ENCODE data around the gene ERFL.

The ERFL gene

DNA sequence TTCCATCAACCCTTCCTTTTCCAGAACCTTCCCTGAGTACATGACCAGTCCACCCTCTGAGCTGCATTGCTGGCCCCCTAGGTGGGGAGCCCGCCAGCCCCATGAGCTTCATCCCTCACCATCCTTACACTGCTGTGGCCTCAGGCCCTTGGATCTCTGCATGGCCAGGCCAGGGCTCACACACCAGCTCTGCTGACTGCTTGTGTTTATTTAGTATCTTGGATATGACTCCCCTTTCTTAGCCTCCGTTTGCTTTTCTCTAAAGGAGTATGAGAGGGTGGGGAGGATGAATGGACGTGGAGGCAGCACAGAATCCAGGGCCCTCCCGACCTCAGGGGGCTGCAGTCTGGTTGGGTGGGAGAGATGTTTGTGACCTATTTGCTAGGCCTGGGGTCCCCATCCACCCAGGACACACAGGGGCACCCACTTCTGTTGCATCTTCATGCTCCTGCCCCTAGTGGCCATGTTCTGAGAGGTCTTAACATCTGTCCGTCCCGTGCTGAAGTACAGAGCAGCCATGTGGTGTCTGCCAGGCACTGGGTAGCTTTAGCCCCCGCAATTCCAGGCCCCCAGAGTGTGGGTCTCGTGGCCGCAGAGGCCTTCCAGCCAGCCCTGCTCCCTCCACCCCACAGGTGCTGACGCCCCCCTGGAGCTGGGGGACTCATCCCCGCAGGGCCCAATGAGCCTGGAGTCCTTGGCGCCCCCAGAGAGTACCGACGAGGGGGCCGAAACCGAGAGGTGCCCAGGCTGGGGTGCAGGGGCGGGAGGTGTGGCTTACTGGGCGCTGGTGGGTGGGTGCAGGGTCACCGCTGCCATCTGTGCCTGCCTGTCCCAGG lies 32.3 kb downstream of the ERFL start:
- no peak for DNase-seq

DNA sequence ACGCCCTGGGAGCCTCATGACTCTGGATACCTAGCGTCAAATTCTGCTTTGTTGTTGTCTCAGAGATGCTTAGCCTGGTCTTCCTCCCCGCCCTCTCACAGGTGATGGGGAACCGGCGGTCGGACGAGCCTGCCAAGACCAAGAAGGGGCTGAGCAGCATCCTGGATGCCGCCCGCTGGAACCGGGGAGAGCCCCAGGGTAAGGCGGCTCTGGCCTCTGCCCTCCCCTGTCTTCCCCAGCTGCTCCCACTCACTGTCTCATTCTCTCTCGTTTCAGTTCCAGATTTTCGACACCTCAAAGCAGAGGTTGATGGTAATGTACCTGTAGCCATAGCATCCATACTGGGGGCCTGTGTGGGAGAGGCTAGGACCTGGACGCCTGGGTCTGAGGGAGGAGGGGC lies 33.9 kb downstream of the ERFL start:
- DNase-seq, result no peak

DNA sequence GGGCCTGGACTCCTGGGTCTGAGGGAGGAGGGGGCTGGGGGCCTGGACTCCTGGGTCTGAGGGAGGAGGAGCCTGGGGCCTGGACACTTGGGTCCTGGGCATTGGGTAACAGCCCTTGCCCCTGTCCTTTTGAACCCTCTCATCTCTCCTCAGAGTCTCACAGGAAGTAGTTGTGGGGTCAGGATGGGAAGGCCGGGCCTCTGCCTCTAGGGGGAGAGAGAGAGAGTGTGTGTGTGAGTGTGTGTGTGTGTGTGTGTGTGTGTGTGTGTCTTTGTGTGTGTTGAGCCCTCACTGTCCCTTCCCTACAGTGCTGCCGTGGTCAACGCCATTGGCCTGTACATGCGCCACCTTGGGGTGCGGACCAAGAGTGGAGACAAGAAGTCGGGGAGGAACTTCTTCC lies 34.4 kb downstream of the ERFL start:
- no peak for DNase-seq

DNA sequence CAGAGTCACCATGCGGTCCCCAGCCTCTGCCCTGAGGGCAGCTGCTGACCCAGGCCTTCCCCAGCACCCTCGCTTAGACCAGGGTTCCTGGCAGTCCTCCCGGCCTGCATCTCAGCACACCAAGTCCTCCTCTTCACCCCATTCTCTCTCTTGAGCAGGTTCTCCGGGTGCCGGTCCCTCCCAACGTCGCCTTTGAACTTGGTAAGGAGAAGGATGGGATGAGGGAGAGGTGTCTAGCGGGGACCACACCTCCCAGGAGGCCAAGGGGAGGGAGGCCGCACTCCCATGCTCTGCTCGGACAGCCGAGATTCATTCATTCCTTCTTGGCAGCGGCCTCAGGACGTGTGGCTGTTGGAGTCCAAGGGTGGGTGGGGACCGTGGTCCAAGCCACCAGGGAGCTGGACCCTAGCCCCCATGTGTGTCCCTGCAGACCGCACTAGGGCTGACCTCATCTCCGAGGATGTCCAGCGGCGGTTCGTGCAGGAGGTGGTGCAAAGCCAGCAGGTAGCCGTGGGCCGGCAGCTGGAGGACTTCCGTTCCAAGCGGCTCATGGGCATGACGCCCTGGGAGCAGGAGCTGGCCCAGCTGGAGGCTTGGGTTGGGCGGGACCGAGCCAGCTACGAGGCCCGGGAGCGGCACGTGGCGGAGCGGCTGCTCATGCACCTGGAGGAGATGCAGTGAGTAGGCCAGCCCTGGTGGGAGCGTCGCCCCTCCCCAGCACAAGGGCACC lies 35.9 kb downstream of the ERFL start:
- DNase-seq, result no peak

DNA sequence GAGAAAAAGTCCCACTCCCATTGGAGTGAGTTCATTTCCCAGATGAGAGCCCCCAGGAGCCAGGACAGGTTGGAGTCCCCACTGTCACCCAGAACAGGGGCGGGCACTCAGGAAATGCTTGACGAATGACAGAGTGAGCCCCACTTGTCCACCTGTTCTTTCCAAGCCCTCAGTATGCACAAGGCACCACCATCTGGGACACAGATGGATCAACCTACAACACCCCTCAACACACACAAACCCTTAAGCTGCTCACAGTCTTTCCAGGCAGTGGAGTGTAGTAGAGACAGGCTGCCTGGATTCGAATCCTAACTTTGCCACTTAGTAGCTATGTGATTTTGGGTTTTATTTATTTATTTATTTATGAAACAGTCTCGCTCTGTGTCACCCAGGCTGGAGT lies 37.3 kb downstream of the ERFL start:
- no peak for DNase-seq

DNA sequence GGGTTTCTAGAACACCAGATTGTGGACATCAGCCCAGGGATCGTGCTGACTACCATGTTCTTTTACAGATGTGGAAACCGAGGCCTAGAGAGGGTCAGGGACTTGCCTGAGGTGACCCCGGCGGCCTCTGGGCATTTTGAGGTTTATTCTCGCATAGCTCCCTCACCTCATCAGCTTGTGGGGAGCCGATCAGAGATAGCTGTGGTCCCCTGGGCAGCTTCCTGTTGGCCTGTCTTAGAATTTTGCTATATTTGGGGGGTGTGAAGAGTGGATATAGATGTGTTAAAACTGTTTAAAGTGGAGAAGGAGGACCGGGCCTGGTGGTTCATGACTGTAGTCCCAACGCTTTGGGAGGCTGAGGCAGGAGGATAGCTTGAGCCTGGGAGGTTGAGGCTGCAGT lies 38.4 kb downstream of the ERFL start:
- DNase-seq, result no peak

DNA sequence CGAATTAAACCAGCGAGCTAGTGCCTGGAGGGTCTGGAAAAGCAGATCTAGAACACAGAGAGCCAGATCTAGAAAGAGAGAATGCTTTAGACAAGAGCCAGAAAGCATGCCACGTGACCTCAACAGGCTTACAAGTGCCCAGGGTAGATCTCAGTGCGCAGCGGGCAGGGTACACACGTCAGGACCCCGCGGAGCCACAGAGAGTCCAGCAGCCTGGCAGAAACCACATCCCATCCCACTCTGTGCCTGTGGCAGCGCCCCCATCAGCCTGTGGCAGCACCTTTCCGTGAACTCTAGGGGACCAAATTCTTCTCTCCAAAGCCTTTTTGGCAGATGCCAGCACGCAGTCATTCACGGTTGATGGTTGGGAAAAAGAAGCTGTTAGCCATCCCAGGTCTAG lies 39.3 kb downstream of the ERFL start:
- DNase-seq, result no peak

DNA sequence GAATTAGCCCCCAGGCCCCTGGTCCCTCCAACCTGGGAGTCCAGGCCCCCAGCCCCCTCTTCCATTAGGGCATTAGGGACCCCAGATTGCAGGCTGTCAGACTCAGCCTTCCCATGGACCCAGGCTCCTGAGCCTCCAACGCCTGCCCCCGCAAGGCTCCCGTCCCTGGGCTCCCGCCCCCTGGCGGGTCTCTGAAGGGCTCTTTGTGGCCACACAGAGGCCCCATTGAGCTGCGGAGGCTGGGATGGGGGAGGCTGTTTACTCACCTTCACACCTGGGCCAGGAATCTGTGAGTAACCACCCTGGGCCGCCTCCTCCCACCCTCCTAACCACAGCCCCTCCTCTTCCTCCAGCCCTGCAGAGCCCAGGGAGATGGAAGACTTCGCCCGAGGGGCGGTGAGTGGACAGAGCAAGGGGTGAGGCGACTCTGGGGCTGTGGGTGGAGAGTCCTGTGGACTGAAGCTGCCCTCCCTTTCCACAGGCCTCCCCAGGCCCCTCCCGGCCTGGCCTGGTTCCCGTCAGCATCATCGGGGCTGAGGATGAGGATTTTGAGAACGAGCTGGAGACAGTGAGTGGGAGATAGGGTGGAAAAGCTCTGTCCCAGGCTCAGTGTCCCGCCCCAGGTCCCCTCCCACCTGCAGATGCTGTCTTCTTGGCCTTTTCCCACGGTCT lies 40.4 kb downstream of the ERFL start:
- DNase-seq, result peak; percentile 89

DNA sequence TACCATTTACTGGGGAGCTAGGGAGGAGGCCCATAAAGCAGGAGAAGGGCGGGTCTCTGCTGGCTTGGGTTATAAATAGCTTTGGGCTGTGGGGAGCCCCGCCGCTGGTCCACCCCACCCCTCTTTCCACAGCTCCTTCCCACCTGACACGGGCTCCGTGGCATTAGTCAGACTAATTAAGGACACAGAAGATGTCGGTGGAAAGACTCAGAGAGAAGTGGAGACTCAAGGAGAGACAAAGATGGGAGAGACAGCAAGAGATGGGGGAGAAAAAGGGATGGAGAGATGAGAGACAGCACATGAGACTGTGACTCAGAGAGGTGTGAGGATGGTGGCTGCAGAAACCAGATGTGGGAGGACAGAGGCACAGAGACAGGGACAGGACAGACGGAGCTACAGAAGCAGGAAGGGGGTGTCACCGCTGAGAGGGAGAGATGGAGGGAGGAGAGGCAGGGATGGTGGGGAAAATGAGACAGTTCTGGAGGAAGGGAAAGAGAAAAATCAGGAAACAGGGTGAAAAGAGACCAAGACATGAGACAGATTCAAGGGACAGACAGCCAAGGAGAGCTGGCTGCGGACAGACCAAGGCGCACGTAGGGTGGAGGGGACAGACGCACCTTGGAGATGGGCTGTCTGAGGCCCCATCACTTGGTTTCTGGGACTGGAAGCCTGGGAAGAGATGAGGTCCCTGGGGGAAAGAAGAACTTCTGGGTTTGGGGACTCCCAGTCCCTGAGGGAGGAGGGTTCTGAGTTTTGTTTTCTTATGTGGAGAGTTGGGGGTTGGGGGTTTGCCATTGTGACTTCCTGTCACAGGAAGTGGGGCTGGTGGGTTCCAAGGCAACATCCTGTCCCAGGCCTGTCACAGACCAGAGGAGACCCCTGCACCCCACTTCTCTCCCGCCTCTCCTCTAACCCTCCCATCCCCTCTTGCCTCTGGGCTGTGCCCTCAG lies 41.2 kb downstream of the ERFL start:
- peak; percentile 74 for DNase-seq

DNA sequence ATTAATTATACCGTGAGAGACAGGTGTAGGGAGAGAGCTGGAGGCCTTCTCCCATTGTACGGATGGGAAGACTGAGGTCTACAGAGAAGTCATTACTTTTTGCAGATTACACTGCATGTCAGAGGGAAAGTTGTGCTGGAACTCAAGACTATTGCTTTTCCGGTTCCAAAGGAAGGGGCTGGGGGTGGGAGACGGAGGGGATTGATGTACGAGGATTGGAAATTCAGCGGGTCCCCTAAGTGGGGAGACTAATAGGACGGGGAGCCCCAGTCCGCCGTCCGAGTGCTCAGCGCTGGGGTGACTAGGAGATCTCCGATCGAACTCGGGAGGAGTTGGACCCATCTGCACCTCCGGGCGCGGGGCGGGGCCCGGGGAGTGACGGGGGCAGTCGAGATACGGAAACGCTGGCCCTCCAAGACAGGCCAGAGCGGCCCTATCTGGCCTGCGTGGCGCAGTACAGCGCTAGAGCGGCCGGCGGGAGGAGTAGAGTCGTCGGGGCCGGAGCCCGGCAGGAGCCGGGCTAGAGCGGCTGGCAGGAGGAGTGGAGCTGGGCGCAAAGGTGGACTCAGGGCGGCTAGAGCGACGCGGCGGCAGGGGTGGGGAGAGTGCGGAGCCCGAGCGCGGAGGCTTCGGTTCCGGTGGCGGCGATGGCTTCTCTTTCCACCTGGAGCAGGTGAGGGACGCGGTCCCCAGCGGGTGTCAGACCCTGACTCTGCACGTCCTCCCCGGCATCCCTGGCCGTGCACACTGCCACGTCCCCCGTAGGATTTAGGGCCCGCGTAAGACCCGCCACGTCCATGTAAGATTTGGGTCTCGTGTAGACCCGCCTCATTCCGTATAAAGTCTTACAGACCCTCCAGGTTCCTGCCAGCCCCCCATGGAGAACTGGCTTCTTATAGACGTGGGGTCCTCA lies 44.2 kb downstream of the ERFL start:
- DNase-seq, result peak; percentile 90

DNA sequence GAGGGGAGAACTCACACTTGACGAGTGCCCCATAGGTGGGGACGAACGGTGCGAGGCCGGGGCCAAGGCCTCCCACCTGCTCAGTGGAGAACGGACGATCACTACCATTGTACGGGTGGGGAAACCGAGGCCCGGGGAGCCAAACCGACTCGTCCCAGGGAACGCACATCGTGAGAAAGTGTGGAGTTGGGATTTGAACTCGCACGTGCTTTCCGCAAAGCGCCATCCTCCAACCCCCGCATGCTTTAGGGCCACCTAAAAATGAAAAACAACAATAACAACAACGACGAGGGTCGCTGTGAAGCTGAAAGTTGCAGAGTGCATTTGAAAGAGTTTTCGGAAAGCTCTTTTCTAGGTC lies 44.8 kb downstream of the ERFL start:
- DNase-seq, result no peak

DNA sequence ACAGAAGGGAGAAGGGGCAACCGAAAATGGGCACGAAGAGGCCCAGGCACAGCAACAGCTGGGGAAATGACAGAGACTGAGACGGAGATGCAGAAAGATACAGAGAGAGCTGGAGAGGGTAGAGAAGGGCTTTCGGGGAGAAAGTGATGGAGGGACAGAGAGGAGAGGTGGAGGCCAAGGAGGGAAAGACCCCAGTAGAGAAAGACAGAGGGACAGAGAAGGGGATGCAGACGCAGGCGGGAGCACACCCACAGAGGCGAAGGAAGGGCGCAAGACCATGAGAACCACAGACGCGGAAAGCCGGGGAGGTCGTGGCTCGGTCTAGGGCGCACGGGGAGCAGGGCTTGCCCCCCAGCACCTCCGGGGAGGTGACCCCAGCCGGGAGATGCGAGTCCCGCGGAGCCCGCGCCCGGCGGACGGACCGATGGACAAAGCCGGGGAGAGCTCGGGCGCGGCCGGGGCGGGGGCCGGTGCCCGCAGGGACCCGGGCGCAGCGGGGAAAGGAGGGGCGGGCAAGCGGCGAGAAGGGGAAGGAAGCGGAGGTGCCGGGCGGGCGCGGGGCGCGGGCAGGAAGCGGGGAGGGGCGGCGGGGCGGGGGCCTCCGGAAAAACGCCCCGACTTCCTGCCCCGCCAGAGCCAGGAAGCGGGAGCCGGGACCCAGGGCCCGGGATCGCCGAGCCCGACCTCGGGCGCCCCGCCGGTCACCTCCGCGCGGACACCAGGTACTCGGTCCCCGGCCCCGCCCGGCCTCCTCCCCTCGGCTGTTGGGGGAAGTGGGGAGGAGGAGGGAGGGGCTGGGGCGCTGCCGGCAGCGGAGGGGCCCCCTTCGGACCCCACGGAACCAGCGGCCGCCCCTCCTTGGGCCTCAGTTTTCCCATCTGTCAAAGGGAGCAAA lies 45.4 kb downstream of the ERFL start, which contains the start of gene ARHGEF1:
TSS of gene ARHGEF1 (plus strand) at position 617 of the 895 bp plus-strand sequence. CDS start 4,899 bp downstream, outside the sequence.
- DNase-seq, result peak; percentile 57

DNA sequence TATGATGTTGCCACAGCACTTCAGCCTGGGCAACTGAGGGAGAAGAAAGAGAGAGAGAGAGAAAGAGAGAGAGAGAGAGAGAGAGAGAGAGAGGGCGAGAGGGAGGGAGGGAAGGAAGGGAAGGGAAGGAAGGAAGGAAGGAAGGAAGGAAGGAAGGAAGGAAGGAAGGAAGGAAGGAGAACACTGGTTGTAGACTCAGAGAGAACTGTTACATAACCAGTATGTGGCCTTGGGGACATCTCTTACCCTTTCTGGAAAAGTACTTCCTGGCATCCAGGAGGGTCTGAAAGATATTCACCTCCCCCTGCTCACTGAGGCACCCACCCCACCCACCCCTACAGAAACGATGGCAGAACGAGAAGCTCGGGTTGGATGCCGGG lies 47.9 kb downstream of the ERFL start:
- DNase-seq, result no peak

DNA sequence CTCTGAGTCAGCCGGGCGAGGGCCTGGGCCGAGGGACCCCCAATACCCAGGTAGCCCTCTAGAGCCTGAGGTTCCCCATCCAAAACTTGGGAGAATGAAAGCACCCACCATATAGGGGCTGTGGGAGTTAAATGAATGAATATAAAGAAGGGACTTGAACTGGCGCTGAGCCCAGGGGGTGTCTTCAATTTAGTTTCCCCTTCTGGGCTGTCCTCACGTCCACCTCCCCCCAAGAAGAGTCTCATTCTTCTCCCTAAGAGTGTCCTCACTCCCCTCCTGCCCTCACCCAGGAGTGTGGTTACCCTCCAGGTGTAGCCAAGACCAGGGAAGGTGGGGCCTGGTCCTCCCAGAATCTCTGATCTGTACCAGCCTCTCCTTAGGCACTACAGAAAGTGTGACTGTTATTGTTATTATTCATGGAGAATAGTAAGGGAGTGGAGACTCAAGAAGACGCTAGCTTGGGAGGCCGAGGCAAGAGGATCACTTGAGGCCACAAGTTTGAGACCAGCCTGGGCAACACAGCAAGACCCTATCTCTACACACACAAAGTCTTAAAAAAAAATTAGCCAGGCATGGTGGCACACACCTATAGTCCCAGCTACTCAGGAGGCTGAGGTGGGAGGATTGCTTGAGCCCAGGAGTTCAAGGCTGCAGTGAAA lies 48.5 kb downstream of the ERFL start:
- DNase-seq, result no peak

DNA sequence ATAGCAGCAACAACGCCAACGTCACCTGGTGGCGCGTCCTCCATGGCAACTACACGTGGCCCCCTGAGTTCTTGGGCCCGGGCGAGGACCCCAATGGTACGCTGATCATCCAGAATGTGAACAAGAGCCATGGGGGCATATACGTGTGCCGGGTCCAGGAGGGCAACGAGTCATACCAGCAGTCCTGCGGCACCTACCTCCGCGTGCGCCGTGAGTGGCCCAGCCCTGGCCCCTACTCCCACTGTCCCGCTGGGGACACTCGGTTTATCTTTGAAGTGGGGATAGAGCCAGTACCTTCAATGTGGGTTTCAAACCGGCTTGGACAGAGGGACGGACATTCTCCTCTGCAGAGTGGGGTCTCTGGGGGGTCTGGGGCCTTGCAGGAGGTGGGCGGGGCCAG lies 49.2 kb downstream of the ERFL start:
- DNase-seq, result no peak

DNA sequence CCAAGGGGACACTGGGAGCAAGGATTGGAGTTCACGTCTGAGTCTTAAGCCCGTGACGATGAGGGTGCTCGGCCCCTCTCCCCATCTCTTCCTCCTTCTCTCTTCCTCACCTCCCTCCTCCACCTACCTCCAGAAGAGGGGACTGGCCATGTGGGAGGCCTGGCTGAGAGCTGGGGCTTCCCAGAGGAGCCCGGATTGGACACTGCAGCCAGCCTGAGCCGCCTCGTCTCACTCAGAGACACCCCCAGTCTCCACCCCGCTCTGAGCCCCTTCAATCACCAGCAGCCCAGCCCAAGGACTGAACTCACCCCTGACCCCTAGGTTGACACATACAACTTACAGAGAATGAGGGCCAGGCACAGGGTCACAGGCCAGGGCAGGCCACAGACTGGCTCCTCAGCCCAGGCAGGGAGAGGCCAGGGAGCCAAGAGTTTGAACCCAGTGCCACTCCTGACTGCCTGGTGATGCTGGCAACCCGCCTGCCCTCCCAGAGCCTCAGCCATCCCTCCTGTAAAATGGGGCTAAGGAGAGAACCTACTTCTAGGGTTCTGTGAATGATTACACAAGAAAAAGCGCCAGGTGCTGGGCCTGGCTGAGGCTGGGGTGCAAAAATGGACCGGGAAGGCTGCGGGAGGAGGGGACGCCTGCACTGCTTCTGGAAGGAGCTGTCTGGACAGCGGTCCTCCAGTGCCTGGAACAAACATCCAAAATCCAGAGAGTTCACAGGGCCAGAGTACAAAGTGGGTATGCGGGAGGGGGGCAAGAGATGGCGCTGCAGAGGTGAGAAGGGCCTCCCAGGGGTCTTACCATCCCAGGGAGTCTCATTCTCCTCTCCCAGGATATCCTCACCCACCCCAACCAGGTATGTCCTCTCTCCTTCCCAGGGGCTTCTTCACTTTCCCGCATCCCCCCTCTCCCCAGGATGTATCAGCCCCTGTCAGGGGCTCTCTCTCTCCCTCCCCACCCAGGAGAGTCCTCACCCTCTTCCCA lies 50.0 kb downstream of the ERFL start:
- no peak for DNase-seq

DNA sequence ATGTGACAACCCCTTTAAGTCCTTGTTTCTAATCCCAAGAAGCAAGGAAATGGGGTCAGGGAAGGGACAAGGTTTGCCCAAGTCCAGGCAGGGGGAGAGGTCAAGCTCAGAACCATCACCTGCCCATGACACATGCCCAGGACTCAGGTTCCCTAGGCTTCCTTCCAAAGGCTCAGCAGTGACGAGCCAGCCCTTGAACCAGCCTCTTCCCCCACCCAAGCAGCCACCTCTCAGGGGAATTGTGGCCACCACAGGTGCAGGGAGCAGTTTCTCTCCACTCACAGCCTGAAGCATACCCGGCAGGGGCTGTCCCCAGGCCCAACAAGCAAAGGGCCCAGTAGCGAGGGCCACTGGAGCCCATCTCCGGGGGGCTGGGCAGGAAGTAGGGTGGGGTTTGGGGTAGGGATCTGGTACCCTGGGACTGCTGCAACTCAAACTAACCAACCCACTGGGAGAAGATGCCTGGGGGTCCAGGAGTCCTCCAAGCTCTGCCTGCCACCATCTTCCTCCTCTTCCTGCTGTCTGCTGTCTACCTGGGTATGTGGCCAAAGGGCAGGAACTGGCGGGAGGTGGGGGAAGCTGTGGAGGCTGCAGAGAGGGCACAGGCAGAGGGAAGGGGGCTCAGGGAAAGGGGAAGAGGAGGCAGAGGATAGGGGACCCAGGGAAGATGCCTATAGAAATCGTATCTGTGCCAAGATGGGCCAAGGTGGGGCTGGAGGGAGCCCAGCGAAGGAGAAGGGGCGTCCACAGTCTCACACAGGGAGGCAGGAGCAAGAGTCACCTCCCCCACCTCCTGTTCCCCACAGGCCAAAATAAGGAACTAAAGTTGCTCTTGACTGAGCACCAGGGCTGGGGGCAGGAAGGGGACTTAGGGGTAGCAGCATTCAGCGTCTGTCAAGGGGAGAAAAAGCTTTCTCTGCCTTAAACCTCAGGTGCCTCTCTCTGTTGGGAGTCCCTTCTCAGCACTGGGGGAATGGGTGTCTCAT lies 51.1 kb downstream of the ERFL start, which contains the start of gene CD79A:
TSS of gene CD79A (plus strand) at position 433 of the 986 bp plus-strand sequence. CDS start at position 459, 26 bp downstream.
- no peak for DNase-seq
